Coronary artery (tissue), 2 donors: ENCODE results near the gene ATP5F1D.

ENCODE experiments used
- DNase-seq: peaks from one replicate; pipeline ENCODE4 v3.0.0-alpha.2; 2017; ENCODE audit warnings: low spot score
- H3K27ac ChIP-seq, 2 donors: fragments of 200-600 bp; sonication (generic); one replicate each; pipeline ENCODE4 v1.5.1; 2016 to 2019
- H3K4me3 ChIP-seq: fragments of 200-600 bp; sonication (generic); 2 replicates; pipeline ENCODE4 v1.5.1; 2016; ENCODE audit warnings: mild to moderate bottlenecking, moderate library complexity
- TF ChIP-seq, protein P1 (sequence below): fragments of 200-600 bp; sonication (generic); IDR thresholded peaks from one replicate; pipeline ENCODE4 v1.5.1; 2019; ENCODE audit warnings: antibody characterized with exemption

Gene ATP5F1D

DNA sequence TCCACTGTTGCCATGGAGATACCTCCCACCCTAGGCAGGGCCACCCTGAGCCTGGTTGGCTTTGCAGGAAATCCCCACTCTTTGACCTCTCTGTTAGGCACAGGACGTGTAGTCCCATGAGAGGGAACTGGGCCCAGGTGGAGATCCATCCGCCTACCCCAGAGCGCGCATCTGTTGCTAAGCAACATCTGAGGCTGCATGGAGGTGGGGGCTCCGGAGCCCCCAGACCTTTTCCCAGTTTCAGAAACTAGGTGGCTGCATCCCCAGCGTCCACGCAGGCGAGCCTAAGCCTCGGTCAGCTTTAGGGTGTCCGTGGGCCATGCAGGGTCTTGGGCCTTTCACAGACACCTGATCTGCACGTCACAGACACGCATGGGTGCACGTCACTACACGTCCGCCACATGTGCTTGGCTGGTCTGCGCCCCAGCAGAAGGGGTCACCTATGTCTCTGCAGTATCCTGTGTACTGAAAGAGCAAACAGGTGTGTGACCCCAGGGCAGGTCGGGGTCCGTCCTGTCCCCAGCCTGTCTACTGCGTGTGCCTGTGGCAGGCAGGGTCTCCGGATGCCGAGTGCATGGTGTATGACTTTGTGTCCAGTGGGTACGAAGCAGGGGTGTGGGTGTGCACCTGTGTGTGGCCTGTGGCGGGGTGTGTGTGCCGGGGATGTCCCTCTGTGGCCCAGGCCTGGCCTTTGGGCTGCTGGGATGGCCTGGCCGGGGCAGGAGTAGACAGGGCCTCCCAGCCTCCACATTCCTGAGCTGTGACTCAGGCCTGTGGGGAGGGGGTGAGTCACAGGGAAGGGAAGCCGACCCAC, 23.5 kb downstream of the ATP5F1D start:
- H3K4me3 ChIP-seq, result peak overlapping the region; percentile 73
- TF ChIP-seq, protein P1, sequence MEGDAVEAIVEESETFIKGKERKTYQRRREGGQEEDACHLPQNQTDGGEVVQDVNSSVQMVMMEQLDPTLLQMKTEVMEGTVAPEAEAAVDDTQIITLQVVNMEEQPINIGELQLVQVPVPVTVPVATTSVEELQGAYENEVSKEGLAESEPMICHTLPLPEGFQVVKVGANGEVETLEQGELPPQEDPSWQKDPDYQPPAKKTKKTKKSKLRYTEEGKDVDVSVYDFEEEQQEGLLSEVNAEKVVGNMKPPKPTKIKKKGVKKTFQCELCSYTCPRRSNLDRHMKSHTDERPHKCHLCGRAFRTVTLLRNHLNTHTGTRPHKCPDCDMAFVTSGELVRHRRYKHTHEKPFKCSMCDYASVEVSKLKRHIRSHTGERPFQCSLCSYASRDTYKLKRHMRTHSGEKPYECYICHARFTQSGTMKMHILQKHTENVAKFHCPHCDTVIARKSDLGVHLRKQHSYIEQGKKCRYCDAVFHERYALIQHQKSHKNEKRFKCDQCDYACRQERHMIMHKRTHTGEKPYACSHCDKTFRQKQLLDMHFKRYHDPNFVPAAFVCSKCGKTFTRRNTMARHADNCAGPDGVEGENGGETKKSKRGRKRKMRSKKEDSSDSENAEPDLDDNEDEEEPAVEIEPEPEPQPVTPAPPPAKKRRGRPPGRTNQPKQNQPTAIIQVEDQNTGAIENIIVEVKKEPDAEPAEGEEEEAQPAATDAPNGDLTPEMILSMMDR, result no peak
- peak overlapping the region; percentile 85 to 90 for H3K27ac ChIP-seq
- no peak for DNase-seq

DNA sequence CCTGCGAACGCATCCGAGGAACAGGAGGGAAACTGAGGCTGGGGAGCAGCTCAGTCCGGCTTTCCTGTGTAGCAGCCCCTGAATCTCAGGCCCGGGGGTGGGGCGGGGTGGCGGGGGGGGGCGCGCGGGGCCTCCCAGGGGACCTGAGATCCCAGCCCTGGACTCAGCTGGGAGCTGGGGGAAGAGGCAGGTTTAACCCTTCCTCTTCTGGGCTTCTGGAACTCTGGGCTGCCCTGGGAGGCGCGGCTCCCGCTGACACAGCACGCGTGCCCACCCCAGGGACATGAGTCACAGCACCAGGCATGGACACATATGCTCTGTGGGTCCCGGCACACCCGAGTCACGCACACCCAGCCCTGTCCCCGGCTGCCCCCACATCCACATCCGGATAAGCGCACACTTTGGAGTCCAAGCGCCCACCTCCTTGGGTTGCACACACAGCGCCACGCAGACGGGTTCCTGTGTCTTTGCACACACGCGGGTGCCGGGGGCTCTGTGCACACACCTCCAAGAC, 24.1 kb downstream of the ATP5F1D start:
- Histone ChIP-seq H3K27ac (peak overlapping the region; percentile 85 to 90), H3K4me3 (peak overlapping the region; percentile 73)
- DNase-seq, result peak; percentile 93
- TF ChIP-seq, protein P1, result no peak

DNA sequence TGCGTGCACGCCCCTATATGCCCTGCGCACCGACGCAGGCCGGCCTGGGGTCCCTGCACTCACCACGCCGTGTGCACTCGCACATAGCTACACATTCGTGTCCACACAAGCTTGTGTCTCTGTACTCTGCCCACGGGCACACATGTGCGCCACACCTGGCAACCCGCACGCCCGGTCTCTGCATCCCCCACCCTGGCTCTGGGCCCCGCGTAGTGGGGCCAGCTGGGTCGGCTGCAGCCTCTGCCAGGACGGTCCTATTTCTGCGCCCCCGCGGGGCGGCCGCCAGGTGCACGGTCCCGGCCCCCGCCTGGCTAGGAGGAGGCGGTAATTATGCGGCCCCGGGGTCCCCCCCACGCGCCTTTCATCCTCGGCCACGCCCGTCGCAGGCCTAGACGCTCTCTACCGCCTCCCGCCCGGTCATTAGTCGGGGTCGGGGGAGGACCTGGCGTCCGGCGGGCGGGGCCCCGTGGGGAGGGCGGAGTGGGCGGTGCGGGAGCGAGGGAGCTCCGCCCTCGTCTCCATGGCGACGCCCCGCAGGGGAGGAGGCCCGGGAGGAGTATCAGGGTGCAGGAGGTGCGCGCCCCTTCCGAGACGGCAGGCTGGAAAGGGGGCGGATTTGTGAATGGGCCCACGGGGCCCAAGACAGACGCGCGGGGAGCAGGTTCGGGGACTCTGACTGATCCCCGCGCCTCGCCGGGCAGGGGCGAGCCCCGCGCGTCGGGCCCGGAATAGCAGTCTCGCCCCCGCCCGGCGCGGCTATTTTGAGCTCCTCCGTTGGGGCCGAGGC, 24.8 kb downstream of the ATP5F1D start:
- TF ChIP-seq, protein P1, result no peak
- peak; percentile 90 for DNase-seq
- Histone ChIP-seq H3K4me3 (peak overlapping the region; percentile 73), H3K27ac (peak overlapping the region; percentile 85 to 90)

DNA sequence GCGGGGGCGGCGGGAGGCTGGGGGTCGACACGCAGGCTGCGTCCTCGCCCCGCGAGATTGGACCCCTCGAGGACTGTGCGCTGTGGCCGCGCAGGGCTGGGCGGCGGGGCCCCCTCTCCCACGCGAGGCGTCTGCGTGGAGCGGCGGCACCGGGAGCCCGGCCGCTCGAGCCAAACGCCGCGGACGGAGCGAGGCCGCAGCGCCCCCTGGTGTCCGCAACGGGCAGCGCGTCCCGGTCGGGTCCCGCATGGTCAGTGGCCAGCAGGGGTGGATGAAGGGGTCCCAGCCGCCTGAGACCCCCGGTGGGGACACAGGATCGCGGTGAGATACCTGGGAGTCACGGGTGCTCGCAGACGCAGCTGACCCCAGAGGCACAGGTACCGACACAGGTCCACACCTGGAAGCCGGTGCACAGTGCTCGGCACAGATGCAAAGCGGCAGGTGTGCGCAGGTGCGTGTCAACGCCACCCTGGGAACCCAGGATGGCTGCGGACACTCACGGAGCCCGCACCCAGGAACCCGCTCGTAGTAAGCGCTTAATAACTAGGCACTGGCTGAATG, 25.4 kb downstream of the ATP5F1D start:
- peak; percentile 87 for DNase-seq
- TF ChIP-seq, protein P1, result peak; percentile 98
- Histone ChIP-seq H3K27ac (peak overlapping the region; percentile 85 to 90), H3K4me3 (peak overlapping the region; percentile 73)

DNA sequence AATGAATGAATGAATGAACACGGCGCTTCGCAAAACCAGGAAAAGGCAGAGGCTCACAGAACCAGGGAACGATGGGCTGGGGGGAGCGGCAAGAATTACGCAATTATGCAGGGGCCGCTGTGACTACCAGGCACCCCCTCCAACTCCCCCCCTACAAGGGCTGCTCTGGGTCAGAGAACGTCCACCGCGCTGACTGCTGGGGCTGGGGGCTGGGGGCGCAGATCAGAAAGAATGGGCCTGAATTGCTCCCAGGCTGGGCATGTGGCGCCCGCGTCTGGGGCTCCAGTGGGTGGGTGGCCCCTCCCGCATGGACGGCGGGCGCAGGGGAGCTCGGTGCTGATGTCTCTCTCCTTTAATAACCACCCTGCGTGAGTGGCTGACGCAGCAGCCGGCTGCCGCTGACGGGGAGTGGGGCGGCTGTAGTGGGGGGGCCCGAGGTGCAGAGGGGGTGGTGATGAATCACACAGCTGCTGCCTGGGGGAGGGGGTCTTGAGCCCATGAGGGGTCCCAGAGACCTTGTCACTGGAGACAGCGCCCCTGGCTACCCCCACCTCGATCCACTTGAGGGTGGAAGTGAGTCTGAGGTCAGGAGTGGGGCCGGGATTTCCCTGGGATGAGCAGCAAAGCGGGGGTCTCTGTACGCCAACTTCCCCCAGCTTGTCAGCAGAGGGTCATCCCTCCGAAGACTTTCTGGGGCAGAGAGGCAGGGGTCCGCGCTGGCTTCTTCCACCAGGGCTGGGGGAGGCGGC, 26.1 kb downstream of the ATP5F1D start:
- peak overlapping the region; percentile 73 for H3K4me3 ChIP-seq
- no peak overlapping the region for H3K27ac ChIP-seq
- TF ChIP-seq, protein P1, result no peak
- peak; percentile 85 for DNase-seq

DNA sequence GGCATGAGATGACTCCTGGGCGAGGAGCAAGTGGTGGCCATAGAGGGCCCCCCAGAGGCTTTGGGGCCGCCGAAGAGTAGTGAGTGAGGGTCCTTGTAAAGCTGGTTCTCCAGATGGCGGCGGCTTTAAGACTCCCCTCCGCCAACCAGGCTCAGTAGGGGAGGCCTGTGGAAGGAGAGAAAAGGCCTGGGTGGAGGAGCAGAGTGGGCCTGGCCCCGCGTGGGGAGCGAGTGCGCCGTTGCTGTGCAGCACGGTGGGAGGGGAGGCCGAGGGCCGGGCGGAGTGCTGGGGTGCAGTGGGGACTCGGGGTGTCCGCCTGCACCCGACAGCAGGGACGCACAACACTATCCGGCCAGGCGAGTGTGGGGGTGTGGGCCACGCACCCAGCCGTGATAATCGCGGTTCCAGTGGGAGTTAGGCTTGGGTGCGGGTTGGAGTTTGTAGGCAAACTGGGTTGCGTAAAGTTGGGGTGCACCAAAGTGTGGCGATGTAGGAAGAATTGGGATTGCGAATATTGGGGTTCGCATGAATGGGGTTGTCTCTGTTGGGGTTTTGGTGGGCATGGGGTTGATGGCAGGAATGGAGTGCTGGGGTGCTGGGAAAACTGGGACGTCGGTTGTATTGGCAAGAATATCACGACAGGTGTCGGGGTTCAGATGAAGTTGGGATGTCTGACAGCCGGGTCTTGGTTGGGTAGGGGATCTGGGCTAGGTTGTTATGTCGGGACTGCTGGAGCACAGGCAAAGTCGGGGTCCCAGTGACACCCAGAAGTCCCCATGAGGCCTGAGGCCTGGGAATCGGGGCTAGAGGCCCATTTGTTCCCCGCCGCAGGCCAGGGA, 26.9 kb downstream of the ATP5F1D start:
- H3K27ac ChIP-seq, result peak overlapping the region; percentile 99 to 100
- TF ChIP-seq, protein P1, result no peak
- H3K4me3 ChIP-seq, result peak overlapping the region; percentile 92
- peak; percentile 85 for DNase-seq
